HEK293 (cell line): ENCODE results near the gene CCDC17.

Experiments used
- CTCF ChIA-PET: fragments of 350-600 bp; formaldehyde crosslinking; extraction: SDS; loops from one replicate; lab custom pipeline; 2021; ENCODE audit warnings: antibody characterized with exemption; lab: Yijun Ruan, JAX
- POLR2A ChIA-PET: fragments of 300-600 bp; formaldehyde crosslinking; extraction: SDS; loops from one replicate; lab custom pipeline; 2020; ENCODE audit warnings: antibody characterized with exemption, inconsistent platforms; lab: Yijun Ruan, JAX
- H3K27ac ChIP-seq: fragments of 200-500 bp; sonication (Bioruptor generic); 2 replicates; pipeline ENCODE4 v1.5.1; 2014; ENCODE audit warnings: low read depth, low read length, control low read depth, inconsistent platforms; ENCODE audit errors: extremely low read depth
- H3K36me3 ChIP-seq, 2 experiments: fragments of 200-500 bp in 1 of 2; sonication (Bioruptor generic) in 1 of 2; 1 replicate in 1 of 2; 2 replicates in 1 of 2; pipeline ENCODE4 v1.5.1; 2014 to 2017; ENCODE audit warnings: inconsistent platforms in 2 of 2, low read length in 2 of 2; ENCODE audit not compliant: control insufficient read depth in 2 of 2, insufficient read depth in 1 of 2
- H3K4me1 ChIP-seq: fragments of 200-500 bp; sonication (Bioruptor generic); 2 replicates; pipeline ENCODE4 v1.5.1; 2014; ENCODE audit warnings: mild to moderate bottlenecking, low read length, inconsistent platforms; ENCODE audit not compliant: control insufficient read depth, insufficient read depth
- H3K4me3 ChIP-seq: 2 replicates; pipeline ENCODE4 v1.5.1; 2011; ENCODE audit warnings: low read depth, mild to moderate bottlenecking, control low read depth, low read length, moderate library complexity
- H3K9me3 ChIP-seq: fragments of 200-500 bp; sonication (Bioruptor generic); 2 replicates; pipeline ENCODE4 v1.5.1; 2014; ENCODE audit warnings: low read depth, low read length, inconsistent platforms; ENCODE audit not compliant: control insufficient read depth, insufficient read depth
- AEBP2 ChIP-seq: fragments of 450-650 bp; formaldehyde crosslinking; IDR thresholded peaks from 2 replicates; pipeline ENCODE4 v1.5.1; 2016; ENCODE audit warnings: missing biosample characterization, missing genetic modification characterization, borderline replicate concordance
- HIC1 ChIP-seq: fragments of 450-650 bp; formaldehyde crosslinking; IDR thresholded peaks from 2 replicates; pipeline ENCODE4 v1.5.1; 2016; ENCODE audit warnings: missing biosample characterization, missing genetic modification characterization
- OVOL3 ChIP-seq: fragments of 450-650 bp; formaldehyde crosslinking; IDR thresholded peaks from 2 replicates; pipeline ENCODE4 v1.5.1; 2016; ENCODE audit warnings: missing biosample characterization, missing genetic modification characterization
- PRDM10 ChIP-seq: fragments of 450-650 bp; formaldehyde crosslinking; IDR thresholded peaks from 2 replicates; pipeline ENCODE4 v1.5.1; 2016; ENCODE audit warnings: missing biosample characterization, missing genetic modification characterization
- RBAK ChIP-seq: fragments of 450-650 bp; formaldehyde crosslinking; IDR thresholded peaks from 2 replicates; pipeline ENCODE4 v1.5.1; 2016; ENCODE audit warnings: missing biosample characterization, missing genetic modification characterization
- SALL2 ChIP-seq: fragments of 450-650 bp; formaldehyde crosslinking; IDR thresholded peaks from 2 replicates; pipeline ENCODE4 v1.5.0; 2017; ENCODE audit warnings: missing biosample characterization, mild to moderate bottlenecking, missing genetic modification characterization, borderline replicate concordance
- ZFHX2 ChIP-seq: fragments of 450-650 bp; formaldehyde crosslinking; conservative IDR thresholded peaks from 2 replicates; pipeline ENCODE4 v1.5.1; 2016; ENCODE audit warnings: missing biosample characterization, missing genetic modification characterization
- ZFP3 ChIP-seq: fragments of 450-650 bp; formaldehyde crosslinking; IDR thresholded peaks from 2 replicates; pipeline ENCODE4 v1.5.1; 2016; ENCODE audit warnings: low read depth, missing biosample characterization, missing genetic modification characterization
- ZNF26 ChIP-seq: fragments of 450-650 bp; formaldehyde crosslinking; IDR thresholded peaks from 2 replicates; pipeline ENCODE4 v1.5.1; 2016; ENCODE audit warnings: missing biosample characterization, missing genetic modification characterization
- ZNF514 ChIP-seq: fragments of 450-650 bp; formaldehyde crosslinking; IDR thresholded peaks from 2 replicates; pipeline ENCODE4 v1.5.1; 2016; ENCODE audit warnings: missing biosample characterization, missing genetic modification characterization
- ZNF623 ChIP-seq: fragments of 450-650 bp; formaldehyde crosslinking; IDR thresholded peaks from 2 replicates; pipeline ENCODE4 v1.5.1; 2016; ENCODE audit warnings: missing biosample characterization, missing genetic modification characterization
- ZNF660 ChIP-seq: fragments of 450-650 bp; IDR thresholded peaks from 2 replicates; pipeline ENCODE4 v1.5.1; 2018; ENCODE audit warnings: missing biosample characterization, mild to moderate bottlenecking, missing genetic modification characterization
- ZNF692 ChIP-seq: fragments of 450-650 bp; formaldehyde crosslinking; IDR thresholded peaks from 2 replicates; pipeline ENCODE4 v1.5.1; 2016; ENCODE audit warnings: missing biosample characterization, missing genetic modification characterization
- ZNF704 ChIP-seq: fragments of 450-650 bp; formaldehyde crosslinking; IDR thresholded peaks from 2 replicates; pipeline ENCODE4 v1.5.1; 2016; ENCODE audit warnings: missing biosample characterization, missing genetic modification characterization
- ZNF76 ChIP-seq: fragments of 450-650 bp; formaldehyde crosslinking; IDR thresholded peaks from 2 replicates; pipeline ENCODE4; 2016; ENCODE audit warnings: low read depth, missing biosample characterization, missing genetic modification characterization, borderline replicate concordance

Gene CCDC17

GRCh38 chr1:45647248-45648021, 23.6 kb upstream of the CCDC17 start:
- ChIA-PET POLR2A (interaction anchor here (0.7 kb wide), 1 partner anchor 27 kb away, joined by 4 read pairs; no protein-coding TSS in a partner anchor), CTCF (interaction anchor here (0.7 kb wide), 1 partner anchor 134 kb away, joined by 3 read pairs; no protein-coding TSS in a partner anchor)
- TF ChIP-seq OVOL3 (tag by site-specific recombination) (no peak), ZNF514 (no peak), ZNF660 (no peak), ZNF623 (tag by site-specific recombination) (no peak), ZNF26 (tag by site-specific recombination) (no peak), ZFP3 (no peak), ZFHX2 (no peak), AEBP2 (no peak), ZNF704 (tag by site-specific recombination) (no peak), ZNF76 (no peak), ZNF692 (no peak), RBAK (tag by site-specific recombination) (no peak), HIC1 (tag by site-specific recombination) (no peak), SALL2 (tag by site-specific recombination) (no peak), PRDM10 (tag by site-specific recombination) (no peak)
- Histone ChIP-seq H3K36me3 (peaks cover 2 to 67% of the 10 kb centered on the region in 2 experiments; a peak in 1 of 3 replicates), H3K4me3 (no peak overlapping the region), H3K9me3 (no peaks in the 10 kb centered on the region), H3K27ac (no peak overlapping the region), H3K4me1 (no peaks in the 10 kb centered on the region)
